GM10266 (cell line): ENCODE data around the gene MTCP1.

ENCODE experiments used
- DNase-seq: peaks from one replicate; pipeline ENCODE4 v3.0.0; 2012; ENCODE audit errors: extremely low spot score
- TF ChIP-seq, protein P1 (sequence below): IDR thresholded peaks from 2 replicates; pipeline ENCODE4 v1.5.1; 2012; ENCODE audit warnings: mild to moderate bottlenecking, low read depth; ENCODE audit not compliant: control insufficient read depth, insufficient read depth; ENCODE audit errors: missing control alignments

Gene MTCP1

DNA sequence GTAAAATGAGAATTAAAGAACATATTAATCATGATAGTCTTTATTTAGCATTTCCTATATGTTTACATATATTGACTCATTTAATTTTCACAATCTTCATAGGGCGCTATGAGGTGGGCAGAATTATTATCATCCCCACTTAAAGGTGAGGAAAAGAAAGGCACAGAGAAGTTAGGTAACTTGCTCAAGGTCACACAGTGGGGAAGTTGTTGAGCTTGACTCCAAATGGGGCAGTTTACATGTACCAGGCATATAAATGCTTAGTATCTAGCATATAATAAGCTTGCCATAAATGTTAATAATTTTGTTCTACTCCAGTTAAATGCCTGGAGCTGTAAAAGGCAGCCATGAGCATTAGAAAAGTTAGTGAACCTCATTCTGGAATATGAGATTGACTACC lies 1.5 kb downstream of the MTCP1 start:
- TF ChIP-seq, protein P1, sequence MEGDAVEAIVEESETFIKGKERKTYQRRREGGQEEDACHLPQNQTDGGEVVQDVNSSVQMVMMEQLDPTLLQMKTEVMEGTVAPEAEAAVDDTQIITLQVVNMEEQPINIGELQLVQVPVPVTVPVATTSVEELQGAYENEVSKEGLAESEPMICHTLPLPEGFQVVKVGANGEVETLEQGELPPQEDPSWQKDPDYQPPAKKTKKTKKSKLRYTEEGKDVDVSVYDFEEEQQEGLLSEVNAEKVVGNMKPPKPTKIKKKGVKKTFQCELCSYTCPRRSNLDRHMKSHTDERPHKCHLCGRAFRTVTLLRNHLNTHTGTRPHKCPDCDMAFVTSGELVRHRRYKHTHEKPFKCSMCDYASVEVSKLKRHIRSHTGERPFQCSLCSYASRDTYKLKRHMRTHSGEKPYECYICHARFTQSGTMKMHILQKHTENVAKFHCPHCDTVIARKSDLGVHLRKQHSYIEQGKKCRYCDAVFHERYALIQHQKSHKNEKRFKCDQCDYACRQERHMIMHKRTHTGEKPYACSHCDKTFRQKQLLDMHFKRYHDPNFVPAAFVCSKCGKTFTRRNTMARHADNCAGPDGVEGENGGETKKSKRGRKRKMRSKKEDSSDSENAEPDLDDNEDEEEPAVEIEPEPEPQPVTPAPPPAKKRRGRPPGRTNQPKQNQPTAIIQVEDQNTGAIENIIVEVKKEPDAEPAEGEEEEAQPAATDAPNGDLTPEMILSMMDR, result no peak
- DNase-seq, result no peak

DNA sequence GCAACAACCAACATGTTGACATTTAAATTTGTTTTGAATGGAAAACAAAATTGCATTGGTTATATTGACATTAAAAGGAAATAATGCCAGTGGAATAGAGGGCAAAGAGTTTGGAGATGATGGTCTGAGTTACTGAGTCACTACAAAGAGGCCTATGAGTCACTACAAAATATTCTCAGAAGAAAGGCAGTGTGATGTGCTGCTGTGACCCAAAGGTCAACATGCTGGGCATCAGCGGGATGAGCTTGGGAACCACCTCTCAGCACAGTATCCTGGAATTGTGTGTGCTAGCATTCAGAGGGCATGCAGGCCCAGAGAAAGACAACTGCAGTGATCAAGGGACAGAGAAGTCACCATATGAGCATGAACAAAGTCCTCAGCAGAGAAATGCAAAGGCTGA lies 2.8 kb downstream of the MTCP1 start:
- TF ChIP-seq, protein P1, result no peak
- no peak for DNase-seq

DNA sequence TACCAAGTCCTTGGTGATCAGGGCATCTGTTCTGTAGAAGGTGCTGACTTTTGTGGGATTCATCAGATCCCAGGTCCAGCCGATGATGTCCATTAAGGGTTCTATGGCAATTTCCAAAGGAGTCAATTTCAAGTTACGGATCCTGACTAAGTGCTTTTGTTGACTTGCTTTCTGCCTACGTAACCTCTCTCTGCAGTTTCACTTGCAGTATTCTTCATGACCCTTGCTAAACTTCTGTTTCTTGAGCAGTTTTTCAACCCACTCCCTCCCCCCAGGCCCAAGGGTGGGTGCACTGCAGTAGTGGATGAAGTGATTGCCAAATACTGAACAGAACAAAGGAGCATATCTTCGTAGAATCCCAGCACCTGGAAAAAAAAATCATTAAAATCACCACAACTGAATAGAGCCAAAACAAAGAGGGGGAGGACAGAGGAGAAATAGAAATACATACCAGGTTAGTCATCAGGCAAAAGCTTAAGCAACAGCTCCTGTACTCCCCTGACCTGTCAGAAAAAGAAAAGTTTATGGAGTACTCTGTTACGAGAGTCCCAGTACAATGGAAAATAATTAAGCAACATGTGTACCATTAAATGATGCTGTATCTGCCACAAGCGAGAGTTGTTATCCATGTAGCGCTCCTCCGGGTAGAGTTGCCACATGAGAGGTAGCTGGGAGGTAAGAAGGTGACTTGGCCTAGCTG lies 5.8 kb downstream of the MTCP1 start:
- TF ChIP-seq, protein P1, result no peak
- DNase-seq, result no peak

DNA sequence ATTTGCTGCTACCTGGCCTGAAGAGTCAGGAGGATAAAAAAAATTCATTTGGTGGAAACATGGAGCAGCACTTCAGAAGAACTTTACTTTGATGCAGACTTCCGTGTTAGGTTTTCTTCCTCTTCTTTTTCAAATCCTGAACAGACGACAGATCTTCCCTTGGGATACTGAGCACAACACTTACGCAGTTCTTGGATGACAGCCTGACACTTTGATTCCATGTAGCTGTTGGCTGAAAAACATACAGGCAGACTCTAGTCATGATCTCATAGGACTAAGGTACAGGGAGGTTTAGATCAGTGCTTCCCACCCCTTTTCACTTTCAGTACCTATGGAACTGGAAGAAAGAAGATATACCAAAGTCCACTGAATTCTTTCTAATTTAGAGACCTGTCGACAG lies 9.2 kb downstream of the MTCP1 start:
- no peak for DNase-seq
- TF ChIP-seq, protein P1, result no peak

DNA sequence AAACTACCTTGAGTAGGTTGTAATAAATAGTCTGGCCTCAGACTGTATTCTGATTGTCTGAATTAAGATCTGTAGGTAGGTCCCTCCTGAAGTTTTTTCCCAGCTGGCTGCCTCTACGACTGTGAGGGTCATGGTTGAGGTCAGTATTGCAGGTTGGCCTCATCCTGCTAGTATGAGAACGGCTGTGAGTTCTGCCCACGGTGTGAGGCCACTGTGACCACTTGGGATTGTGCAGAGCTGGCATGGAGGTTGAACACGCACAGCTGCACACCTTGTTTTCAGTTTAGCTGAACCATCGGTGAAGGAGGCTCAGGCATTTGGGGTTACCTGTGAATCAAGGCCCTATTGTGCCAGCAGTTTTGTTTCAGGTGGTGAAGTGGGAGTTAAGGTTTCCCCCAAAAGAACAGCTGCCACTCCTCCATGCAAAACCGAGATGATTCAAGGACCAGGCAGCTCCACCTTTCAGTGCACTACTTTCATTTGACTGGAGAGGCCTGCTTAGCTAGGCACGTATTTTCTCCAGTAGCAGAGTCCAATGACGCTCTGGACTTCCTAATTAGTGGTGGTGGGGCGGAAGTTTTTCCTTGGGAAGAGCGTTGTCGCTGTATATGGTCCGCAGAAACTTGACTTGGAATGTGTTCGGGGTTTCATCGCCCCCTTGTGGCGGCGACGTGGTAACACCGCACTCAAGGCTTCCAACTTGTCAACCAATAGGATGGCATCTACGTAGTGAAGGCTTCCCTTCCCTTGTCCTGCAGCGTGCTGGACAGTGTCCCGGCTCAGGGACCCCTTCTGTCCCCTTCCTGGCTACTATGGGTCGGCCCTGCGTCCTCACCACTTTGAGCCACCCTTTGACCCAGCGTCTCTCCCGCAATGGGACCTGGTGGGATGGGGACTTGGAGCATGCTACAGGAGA lies 13.8 kb downstream of the MTCP1 start:
- TF ChIP-seq, protein P1, result peak; percentile 66
- DNase-seq, result peak; percentile 20

DNA sequence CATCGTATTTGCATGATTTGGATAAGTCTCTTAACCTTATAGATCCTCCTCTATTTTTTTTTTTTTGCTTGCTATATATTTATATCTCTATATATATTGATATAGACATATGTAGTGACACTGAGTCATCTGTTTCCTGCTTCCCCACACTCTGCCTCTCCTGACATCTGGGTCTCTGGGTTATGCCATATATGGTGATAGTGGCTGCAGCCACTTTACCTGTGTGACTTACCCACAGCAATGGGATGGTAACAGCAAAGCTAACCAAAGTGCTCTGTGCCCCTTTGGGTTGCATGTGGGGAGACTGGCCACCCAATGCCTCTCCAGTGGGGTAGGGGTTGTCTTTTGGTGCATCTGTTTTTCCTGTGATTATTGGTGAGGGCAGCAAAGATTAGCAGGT lies 14.5 kb downstream of the MTCP1 start:
- no peak for DNase-seq
- TF ChIP-seq, protein P1, result no peak

DNA sequence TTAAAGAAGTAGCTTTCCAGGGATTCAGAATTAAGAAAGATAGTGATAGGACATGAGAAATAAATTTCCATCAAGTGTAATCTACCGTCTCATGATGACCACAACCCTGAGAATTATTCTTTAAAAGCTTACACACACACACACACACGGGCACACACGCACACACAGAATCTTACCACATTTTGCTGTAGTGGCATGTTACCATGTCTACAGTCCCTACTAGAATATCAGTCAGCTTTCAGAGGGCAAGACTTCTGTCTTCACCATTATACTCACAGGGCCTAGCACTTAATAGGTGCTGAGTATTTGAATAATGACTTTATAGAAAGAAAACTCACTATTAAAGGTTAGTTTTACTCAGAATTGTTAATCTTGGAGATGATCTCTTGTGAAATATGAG lies 15.4 kb downstream of the MTCP1 start:
- TF ChIP-seq, protein P1, result no peak
- no peak for DNase-seq
